ENCODE results near the gene CHST11. TPM values are rescaled to one million over a fixed set of nuclear protein-coding genes. Genes with fewer than 3 reads are reported as not detected.

The CHST11 gene
- total and polyA plus RNA-seq, 9 of the 15 experiments (the other 6 are each of a cell fraction or from before 2014, with no cell fraction given): 2.3 to 38.7 (median 15.0) TPM

- TF ChIP-seq MECOM (CRISPR knock-in tag; IDR thresholded peaks at IDR 0.05): peak; percentile 45; the same call in 1 of the 2 replicates
- no peak for TF ChIP-seq KDM2B (CRISPR knock-in tag; IDR thresholded peaks at IDR 0.05)
- TF ChIP-seq FOSL1 (tag; conservative IDR thresholded peaks at IDR 0.05): peak; percentile 47; the same call in 1 of the 2 replicates
- peak; percentile 86 for TF ChIP-seq PKNOX1 (IDR thresholded peaks at IDR 0.05)
- TF ChIP-seq ZNF408 (CRISPR knock-in tag; IDR thresholded peaks at IDR 0.05; ENCODE audit: low read depth): no peak
- TF ChIP-seq STAT5A (IDR thresholded peaks at IDR 0.05; ENCODE audit: borderline replicate concordance, low read length): peak; percentile 11; the same call in 1 of the 2 replicates
- TF ChIP-seq SMARCE1 (IDR thresholded peaks at IDR 0.05): peak; percentile 76
- TF ChIP-seq, protein P1, sequence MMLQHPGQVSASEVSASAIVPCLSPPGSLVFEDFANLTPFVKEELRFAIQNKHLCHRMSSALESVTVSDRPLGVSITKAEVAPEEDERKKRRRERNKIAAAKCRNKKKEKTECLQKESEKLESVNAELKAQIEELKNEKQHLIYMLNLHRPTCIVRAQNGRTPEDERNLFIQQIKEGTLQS (IDR thresholded peaks at IDR 0.05): peak; percentile 75
- TF ChIP-seq, protein P1 (CRISPR knock-in tag; conservative IDR thresholded peaks at IDR 0.05): no peak
- TF ChIP-seq RCOR1 (IDR thresholded peaks at IDR 0.05; ENCODE audit: borderline replicate concordance in 1 of 2, low read depth in 2 of 2, low read length in 2 of 2): peak in 1 of 2 experiments; percentile 17; a peak in 1 of 4 replicates
- TF ChIP-seq, protein P2, sequence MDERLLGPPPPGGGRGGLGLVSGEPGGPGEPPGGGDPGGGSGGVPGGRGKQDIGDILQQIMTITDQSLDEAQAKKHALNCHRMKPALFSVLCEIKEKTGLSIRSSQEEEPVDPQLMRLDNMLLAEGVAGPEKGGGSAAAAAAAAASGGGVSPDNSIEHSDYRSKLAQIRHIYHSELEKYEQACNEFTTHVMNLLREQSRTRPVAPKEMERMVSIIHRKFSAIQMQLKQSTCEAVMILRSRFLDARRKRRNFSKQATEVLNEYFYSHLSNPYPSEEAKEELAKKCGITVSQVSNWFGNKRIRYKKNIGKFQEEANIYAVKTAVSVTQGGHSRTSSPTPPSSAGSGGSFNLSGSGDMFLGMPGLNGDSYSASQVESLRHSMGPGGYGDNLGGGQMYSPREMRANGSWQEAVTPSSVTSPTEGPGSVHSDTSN (CRISPR knock-in tag; IDR thresholded peaks at IDR 0.05; ENCODE audit: low read depth): no peak
- TF ChIP-seq, protein P2 (tag; conservative IDR thresholded peaks at IDR 0.05; ENCODE audit: low read depth): peak; percentile 77
- TF ChIP-seq EP300 (IDR thresholded peaks at IDR 0.05; ENCODE audit: low read length): peak; percentile 66
- TF ChIP-seq ZNF282 (CRISPR knock-in tag; IDR thresholded peaks at IDR 0.05): no peak
- TF ChIP-seq SMARCC2 (IDR thresholded peaks at IDR 0.05; ENCODE audit: low read depth): peak; percentile 57; the same call in 1 of the 2 replicates
- peak; percentile 83; the same call in 1 of the 2 replicates for TF ChIP-seq TCF7 (IDR thresholded peaks at IDR 0.05; ENCODE audit: borderline replicate concordance)
- peak; percentile 19; the same call in 1 of the 2 replicates for TF ChIP-seq SOX6 (IDR thresholded peaks at IDR 0.05)
- 0 out of 2 replicates have a peak, but pooled peaks have one; percentile 45 for TF ChIP-seq JUN (IDR thresholded peaks at IDR 0.05; ENCODE audit: borderline replicate concordance, low read depth, low read length)
- TF ChIP-seq JUN (CRISPR knock-in tag; IDR thresholded peaks at IDR 0.05; ENCODE audit: borderline replicate concordance): no peak
- TF ChIP-seq, protein P3, sequence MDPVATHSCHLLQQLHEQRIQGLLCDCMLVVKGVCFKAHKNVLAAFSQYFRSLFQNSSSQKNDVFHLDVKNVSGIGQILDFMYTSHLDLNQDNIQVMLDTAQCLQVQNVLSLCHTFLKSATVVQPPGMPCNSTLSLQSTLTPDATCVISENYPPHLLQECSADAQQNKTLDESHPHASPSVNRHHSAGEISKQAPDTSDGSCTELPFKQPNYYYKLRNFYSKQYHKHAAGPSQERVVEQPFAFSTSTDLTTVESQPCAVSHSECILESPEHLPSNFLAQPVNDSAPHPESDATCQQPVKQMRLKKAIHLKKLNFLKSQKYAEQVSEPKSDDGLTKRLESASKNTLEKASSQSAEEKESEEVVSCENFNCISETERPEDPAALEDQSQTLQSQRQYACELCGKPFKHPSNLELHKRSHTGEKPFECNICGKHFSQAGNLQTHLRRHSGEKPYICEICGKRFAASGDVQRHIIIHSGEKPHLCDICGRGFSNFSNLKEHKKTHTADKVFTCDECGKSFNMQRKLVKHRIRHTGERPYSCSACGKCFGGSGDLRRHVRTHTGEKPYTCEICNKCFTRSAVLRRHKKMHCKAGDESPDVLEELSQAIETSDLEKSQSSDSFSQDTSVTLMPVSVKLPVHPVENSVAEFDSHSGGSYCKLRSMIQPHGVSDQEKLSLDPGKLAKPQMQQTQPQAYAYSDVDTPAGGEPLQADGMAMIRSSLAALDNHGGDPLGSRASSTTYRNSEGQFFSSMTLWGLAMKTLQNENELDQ (CRISPR knock-in tag; IDR thresholded peaks at IDR 0.05; ENCODE audit: borderline replicate concordance): no peak
- TF ChIP-seq KLF10 (CRISPR knock-in tag; IDR thresholded peaks at IDR 0.05): no peak
- TF ChIP-seq DEAF1 (CRISPR knock-in tag; IDR thresholded peaks at IDR 0.05): no peak
Observed at GRCh38 chr12:104785886-104786285, 329.1 kb downstream of the CHST11 start (continued).
